NCI-H1436 (cell line): ENCODE data around the gene SETD5.

Source experiments
- DNase-seq: peaks from one replicate; lab custom pipeline; 2025; lab: John Stamatoyannopoulos, UW

Gene SETD5

DNA sequence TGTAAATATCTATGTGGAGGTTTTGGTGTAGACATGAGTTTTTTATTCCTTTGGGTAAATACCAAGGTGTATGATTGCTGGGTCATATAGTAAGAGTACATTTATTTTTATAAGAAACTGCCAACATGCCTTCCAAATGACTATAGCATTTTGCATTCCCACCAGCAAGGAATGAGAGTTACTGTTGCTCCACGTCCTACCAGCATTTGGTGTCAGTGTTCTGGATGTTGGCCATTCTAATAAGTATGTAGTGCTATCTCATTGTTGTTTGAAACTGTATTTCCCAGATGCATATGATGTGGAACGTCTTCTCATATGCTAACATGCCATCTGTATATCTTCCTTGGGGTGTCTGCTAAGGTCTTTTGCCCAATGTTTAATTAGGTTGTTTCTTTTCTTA is 117.5 kb downstream of the SETD5 start:
- no peak for DNase-seq

DNA sequence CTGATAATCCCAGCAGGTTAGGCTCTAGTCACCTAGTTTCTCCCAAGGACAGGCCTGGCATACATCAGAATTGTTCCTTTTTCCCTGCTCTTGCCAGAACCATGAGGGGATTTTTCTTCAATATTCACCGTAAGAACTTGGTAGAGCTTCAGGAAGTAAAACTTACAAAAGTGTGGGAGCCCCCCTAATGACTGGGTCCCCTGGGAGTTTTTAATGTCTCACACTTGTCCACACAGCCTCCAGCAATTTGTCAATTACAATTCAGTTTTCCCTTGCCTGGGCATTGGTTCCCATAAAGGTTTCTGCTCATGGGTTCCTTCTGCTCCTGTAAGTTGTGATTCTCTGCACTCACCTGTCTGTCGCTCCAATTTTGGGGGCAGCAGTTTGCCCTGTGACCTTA is 127.7 kb downstream of the SETD5 start:
- DNase-seq: no peak
